HG03060 (cell line): Measurements from ENCODE around the gene TSPAN1.

ENCODE experiments used
- ATAC-seq: cut with Tn5 transposase; IDR thresholded peaks from one replicate; pipeline ENCODE4 v1.9.1; 2021; ENCODE audit warnings: low read depth, moderate number of reproducible peaks; ENCODE audit not compliant: unreplicated experiment

TSPAN1 gene, protein sequence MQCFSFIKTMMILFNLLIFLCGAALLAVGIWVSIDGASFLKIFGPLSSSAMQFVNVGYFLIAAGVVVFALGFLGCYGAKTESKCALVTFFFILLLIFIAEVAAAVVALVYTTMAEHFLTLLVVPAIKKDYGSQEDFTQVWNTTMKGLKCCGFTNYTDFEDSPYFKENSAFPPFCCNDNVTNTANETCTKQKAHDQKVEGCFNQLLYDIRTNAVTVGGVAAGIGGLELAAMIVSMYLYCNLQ

DNA sequence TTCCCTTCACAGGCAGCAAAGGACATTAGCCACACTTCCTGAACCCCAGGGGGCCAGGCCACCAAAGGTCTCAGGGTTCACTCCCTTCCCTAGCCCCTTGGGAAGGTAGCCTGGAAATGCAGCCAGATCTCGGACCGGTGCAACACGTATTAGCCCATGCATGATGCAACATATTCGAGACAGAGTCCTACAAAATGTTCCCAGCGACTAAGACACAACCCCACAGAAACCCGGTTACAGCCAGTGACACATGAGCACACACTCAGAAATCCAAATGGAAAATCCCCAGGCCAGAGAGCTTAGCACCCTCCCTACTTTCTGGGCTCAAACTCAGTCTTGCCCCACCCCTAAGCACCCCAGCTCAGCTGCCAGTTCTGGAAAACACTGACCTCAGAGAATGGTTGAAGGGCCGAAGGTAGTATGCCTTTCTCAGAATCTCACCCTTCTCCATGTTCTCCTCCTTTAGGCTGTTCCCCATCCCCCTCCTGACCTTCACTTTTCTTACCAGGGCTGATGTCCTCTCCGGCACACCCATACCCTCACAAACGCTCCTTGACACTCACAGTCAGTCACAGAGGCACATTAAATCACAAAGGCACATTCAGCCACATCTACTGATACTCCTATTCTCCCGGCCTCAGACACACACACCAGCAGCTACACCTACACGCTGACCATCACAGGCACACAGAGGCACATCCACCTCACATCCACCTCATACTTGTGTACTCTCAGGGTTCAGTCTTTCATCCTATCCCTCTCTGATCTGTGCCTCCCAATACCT is at the start of gene TSPAN1:
TSPAN1 (plus strand) TSS at position 640 of the 784 bp plus-strand sequence. CDS start 6,021 bp downstream, outside the sequence.
- ATAC-seq: no peak

DNA sequence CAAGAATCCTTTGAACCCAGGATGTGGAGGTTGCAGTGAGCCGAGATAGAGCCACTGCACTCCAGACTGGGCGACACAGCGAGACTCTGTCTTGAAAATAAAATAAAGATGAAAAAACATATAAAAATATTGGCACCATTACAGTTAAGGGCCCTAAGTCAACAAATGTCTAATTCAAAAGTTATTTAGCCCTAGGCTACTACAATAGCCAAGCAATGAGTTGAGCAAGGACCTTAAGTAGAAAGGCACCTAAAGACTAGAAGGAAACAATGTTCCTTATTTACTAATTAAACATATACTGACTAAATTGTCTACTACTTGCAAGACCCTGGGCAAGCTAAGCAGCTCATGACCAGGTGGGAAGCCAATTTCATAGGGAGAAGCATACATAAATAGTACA is 46.5 kb upstream of the TSPAN1 start:
- no peak for ATAC-seq

DNA sequence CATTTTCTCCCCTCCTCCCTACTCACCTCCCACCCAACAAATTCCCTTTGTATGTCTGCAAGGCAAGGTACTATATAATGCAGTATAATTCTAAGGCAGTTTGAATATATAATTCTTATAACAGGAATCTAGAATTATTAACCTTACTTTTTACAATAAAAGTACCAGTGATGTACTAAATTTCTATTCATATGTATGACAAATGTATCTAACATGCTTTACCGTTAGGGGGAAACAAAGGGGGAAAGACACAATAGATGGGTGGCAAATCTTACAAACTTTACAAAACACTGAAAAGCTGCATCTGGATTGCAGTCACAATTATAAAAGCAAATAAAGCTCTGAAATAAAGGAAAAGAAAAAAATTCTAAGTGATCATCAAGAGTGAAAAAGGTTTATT is 44.8 kb upstream of the TSPAN1 start:
- no peak for ATAC-seq

DNA sequence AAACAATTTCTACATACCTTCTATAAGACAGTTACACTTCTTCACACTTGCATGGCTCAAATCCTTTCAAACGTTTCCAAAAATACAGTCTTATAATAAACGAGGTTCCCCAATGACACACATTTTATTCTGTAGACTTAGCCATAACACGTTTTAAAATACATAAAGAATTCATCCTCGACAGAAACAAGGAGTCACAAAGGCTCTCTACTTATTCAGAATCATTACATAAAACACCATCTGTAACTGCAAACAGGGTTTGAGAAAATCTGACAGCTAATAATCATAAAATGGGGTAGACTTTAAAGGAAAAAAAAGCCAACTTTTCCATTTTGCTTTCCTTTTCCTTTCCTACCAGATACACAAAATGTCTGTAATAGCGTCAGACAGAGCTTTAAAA is 44.3 kb upstream of the TSPAN1 start:
- no peak for ATAC-seq

DNA sequence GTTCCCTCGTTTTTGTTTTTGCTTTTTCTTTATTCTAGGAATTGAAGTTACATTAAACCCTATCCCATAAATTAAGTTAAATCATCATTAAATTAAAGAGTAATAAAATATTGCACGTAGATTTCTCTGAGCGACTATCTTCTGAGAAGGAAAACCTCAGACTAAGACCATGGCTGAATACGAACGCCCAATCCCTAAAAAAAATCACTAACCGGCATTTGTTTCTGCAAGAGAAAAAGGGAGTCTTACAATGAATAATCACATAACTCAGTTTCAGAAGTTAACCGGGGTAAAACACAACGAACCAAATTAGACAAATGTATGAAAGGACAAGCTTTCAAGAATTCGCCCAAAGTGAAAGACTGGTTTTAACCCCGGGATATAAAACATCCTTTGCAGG is 43.8 kb upstream of the TSPAN1 start:
- ATAC-seq: no peak

DNA sequence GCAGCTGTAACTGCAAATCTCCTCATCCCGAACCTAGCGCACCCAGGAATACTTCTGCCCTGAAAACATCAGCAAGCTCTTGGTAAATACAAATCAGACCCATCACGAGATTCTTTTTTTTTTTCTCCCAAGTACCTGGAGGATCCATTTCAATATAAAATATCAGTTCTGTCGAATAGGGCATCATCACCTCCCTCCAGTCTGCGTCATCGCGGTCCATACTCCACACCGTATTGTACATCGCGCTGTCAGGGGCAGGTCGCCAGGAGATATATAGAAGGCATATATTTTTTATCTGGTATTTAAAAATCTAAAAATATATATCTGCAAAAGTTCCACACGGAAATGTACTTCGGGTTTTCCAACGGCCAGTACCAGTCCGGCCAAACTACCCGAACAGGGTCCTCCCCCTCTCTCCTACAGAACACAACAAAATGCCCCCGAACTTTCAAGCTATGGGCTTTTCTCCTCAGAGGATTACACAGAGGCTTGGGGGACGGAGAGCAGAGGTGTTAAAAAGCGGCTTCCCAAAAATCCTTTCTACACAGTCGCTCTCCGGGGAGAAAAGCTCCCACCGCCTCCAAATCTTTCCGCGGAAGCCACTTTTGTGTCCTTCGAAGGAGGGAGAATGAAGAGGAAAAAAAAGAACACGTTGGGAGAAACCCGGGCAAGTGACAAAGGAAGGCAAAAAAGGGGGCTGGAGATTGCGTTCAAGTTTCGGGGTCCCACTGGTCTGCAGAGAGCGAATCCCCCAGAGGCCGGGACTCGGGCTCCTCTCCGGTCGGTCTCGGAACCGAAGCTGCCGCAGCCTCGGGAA is 43.0 kb upstream of the TSPAN1 start:
- no peak for ATAC-seq

DNA sequence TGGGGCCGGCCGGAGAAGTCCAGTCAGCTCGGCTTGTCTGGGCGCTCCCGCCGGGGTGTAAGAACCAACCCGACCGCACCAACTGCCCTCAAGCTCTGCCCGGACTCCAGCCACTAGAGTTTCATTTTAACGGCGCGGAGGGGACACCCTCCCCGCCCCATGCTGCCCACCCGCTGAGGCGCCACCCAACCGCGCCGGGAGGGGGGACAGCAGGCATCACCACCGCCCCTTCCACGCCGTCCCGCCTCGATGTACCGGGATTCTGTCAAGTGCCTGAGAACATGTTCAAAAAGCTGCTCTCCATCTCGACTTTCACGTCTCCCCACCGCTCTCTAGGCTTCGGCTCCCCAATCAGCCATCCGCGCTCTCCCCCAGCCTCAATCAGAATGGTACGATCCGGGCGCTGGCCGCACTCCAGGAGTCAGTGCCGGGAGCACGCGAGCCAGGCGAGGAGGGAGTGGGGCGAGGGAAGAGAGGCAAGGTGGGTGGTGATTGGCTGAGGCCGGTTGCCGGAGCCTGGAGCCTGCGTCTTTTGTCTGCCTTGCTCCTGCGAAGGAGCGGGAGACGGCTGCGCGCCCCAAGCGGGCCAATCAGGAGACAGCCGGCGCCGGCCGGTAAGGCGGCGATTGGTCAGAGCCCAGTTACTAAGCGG is 42.2 kb upstream of the TSPAN1 start, which contains the start of gene PIK3R3:
PIK3R3 (minus strand) TSS at position 101 of the 652 bp plus-strand sequence. CDS start 677 bp downstream, outside the sequence.
- ATAC-seq: peak; percentile 78

DNA sequence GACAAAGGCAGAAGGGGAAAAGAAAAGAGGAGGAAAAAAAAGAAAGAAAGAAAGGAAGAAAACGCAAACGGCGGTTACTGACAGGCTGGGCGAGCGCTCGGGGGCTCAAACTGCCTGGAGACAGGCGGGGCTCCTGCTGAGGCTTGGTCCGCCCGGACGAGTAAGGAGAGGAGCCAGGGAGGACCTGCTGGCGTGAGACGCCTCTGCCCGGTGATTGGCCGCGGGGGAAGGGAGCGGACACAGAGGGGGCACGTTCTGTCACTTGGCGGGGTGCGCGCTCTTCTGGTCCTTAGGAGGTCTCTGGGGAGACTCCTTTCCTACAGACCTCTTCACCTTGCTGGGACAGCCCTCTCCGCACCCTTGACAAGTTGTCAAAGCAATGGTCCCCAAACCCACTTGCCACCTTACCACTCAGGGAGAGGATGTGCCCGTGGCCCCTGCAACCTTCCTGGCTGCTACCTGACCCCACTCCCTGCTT is 41.7 kb upstream of the TSPAN1 start:
- peak; percentile 24 for ATAC-seq

DNA sequence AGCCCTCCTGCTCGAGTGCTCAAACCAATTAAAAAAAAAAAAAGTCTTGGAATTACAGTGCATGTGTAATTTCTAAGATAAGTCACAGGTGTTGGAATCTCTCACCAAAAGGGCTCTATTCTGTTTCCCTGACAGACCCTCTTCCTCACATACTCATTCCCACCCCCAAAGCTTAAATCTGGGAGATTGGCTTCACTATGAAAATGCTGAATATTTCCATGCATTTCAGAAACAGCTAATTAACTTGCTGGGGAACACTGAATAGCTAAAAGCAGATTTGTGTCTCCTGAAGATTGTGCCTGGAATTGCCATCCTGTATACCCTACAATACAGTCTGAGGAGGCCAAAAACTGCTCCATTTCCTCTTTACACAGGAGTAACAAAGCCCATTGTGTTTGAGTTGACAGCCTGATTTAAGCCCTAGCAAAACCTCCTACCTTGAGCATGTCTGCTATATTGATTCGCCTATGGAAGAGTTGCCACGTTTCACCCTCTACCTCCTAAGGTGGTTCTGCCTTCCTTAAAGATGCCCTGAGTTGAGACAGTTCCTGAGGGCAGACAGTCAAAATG is 41.0 kb upstream of the TSPAN1 start:
- ATAC-seq: no peak

DNA sequence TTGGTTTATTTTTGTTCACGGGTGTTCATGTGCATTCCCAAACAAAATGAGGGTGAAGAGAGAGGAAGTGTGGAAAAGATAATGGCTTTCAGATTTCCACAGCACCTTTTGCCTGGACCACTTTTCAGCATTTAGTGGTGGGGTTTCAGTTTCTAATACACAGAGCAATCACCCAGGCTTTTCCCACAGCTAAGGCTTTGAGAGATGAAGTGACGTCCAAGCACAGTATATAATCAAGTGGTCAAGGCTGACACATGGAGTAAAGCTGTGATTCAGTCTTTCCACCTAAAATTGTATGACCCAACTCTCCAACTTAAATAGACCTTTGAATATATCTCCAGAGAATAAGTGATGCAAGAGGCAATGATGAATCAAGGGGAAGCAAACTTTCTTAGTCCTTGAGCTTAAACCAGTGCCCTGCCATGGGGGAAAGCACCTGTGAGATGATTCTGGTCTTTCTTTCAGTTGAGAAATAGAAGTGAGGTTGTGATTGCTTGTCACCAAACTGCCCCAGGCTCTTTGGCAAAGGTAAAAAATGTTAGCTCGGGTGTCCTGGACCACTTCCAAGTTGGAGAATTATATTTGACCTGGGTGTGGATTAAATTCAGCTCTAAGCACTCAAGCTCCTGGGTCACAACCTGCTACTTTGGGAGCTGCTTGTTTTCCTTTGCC is 40.1 kb upstream of the TSPAN1 start:
- ATAC-seq: no peak

DNA sequence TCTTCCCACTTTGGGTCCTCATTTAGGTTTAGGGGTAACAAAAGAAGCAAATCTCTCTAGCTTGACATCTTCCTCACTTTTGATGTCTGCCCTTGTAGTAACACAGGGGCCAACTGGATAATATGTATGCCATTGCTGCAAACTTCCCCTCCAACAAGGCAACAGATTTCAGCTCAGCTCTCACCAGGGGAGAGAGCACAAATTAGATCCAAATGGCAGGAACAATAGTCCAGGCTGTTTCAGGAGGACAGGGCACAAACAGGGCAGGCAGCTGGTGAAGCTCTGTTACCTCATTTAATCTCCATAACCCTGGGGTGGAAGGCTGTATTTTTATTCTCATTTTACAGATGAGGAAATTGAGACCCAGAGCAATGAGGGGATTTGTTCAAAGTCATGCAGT is 38.2 kb upstream of the TSPAN1 start:
- ATAC-seq: no peak

DNA sequence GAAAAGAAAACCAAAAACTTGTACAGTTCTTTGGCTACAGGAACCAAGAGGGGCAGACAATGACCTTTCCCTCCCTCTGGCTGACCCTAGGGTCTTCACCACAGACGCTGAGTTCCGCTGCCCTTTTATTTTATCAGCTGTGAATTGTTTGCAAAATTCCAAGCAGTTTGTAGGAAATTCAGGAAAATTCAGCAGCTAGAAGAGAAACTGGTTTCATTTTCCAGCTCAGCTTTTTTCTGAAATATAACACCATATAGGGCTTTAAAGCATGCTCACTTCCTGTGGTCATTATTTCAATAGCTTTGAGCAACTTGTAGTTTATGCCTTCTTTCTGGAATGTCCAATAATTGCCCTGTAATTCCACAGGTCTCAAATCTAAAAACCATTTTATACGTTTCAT is 37.0 kb upstream of the TSPAN1 start:
- no peak for ATAC-seq

DNA sequence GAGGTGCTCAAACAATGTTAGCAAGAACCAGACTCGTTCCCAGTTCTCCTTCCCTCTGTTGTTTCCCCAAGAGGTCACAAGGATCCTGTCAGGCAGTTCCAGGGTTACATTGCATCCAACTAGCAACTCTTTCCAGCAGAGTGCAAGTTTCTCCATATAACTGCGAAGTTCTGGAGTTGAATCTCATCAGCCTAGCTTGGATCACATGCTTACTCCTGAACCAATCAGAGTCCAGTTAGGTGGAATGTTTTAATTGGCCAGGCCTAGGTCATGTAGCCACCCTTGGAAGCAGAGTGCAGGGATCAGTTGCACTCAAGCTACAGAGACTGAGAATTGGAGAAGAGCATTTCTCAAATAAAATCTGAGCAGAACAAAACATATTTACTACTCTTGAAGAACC is 26.6 kb upstream of the TSPAN1 start:
- ATAC-seq: no peak

DNA sequence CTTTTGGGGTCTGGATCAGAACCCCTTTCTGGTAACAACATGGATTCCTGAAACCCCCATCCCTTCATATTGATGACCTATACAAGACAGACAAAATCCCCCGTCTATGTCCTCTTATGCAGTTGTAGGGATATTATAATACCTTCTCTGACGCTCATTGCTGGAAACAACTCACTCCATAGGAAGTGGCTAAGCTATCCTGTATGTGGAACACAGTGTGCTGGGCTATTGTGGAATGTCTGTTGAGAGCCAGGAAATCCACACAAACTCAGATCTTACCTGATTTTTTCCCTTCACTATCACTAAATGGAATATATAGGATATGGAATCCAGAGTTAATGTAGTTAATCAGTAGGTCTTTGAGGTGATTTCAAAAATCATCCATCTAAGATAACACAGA is 24.8 kb upstream of the TSPAN1 start:
- ATAC-seq: no peak

DNA sequence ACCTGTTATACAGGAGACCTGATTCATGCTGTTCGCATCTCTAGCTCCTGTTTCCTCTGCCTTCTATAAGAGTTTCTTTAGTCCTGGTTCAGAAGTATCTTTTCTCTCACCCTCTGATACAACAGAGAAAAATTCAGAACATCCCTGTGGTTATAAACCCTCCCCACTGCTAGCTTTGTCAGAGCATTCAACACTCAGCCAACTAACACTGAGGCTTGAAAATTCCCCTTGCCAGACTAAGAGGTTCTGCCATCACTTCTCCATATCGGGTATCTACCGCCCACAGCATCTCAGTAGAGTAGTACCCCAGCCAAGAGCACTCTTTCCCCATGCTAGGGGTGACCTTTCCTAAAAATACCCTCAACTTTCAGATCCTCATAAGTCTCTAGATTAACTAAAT is 22.9 kb upstream of the TSPAN1 start:
- no peak for ATAC-seq

DNA sequence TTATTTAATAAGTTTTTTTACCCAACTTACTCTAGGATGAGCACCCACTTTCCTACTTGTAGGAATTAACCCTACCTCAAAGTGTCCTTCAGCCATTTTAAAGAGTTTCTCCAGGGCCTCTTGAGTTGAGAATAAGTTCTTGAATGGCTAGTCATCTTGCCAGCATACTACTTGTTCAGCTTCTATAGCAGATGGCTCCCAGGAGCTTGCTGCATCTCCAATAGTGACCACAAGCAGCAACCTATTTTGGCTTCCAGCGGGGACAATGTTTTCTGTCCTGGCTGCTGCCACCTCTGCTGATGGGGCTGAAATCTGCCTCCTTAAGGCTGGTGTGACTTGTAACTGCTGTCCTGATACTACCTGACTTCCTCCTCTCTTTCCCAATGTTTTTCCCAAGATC is 21.7 kb upstream of the TSPAN1 start:
- ATAC-seq: no peak

DNA sequence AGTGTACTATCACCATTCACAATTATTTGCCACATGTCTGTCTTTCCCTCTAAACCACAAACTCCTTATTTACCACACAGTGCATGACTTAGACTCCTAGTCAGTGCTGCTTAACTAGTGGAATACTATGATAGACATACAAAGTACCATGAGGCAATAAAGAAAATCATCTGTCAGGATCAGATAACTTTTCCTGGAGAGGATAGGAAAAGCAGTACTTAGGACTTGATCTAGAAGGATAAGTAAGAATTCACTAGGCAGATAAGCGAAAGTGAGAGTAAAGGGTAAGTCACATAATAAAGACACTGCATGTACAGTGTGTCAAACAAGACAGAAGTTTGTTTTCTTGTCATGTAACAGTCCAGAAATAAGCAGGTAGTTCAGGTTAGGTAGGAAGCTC is 21.2 kb upstream of the TSPAN1 start:
- ATAC-seq: no peak

DNA sequence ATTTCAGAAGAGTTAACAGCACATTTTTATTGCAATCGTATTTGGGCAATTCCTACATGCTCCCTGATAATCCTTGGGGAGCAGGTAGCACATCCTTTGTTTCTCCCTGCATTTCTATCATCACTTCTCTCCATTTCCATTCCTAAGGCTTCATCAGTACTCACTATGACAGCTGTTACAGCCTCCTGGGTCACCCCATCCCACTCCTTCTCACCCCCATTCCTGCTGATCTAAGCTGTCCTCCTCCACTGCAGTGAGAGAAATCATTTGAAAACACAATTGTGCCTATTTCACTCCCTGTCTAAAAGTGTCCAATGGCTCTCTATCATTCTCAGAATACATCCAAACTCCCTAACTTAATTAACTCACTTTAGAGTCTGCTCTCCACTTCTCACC is 17.0 kb upstream of the TSPAN1 start:
- no peak for ATAC-seq
